ENCODE measurements around the gene SFT2D1. TPM values are rescaled to one million over a fixed set of nuclear protein-coding genes. Genes with fewer than 3 reads are reported as not detected.

The SFT2D1 gene
- total RNA-seq, 3 donors from 2014 or later (not counting 1 experiment from before 2014, with no cell fraction given), result 32.8 to 44.7 (median 33.5) TPM

GRCh38 chr6:166325383-166326042, 16.8 kb downstream of the SFT2D1 start:
- peak; percentile 72 to 92 (median 89) for ATAC-seq
- intact Hi-C loops (cut with micrococcal nuclease), result loop anchor here (5.0 kb wide), 1 partner anchor 57 kb away; the partner anchor contains the start of gene MPC1
- Histone ChIP-seq H3K4me3 (ENCODE audit: low read length) (no peak overlapping the region), H3K9me3 (ENCODE audit: control insufficient read depth, insufficient read depth, low read length) (no peaks in the 10 kb centered on the region), H3K36me3 (ENCODE audit: control insufficient read depth, insufficient read depth, low read length) (peaks cover 47% of the 10 kb centered on the region), H3K27me3 (ENCODE audit: control insufficient read depth, insufficient read depth, low read length) (no peaks in the 10 kb centered on the region), H3K4me1 (ENCODE audit: control insufficient read depth, insufficient read depth, low read length) (peaks cover 14% of the 10 kb centered on the region), H3K27ac (ENCODE audit: low read length) (peak overlapping the region; percentile 8)
- H3K27ac Mint-ChIP-seq, result peak overlapping the region; percentile 72 to 81
- TF ChIP-seq CTCF (IDR thresholded peaks at IDR 0.05), result no peak
- peaks cover 44 to 49% of the 10 kb centered on the region in 2 donors for H3K4me1 Mint-ChIP-seq
- H3K4me3 Mint-ChIP-seq, result peak overlapping the region; percentile 49
- H3K27me3 Mint-ChIP-seq (ENCODE audit: low read depth in 2 of 2), result no peaks in the 10 kb centered on the region
- no peaks in the 10 kb centered on the region for H3K9me3 Mint-ChIP-seq
- no peak for DNase-seq
- 42% methylated on average over 6 of the region's 6 CpGs for WGBS (ENCODE audit: insufficient coverage)
- H3K36me3 Mint-ChIP-seq, result peaks cover 6% of the 10 kb centered on the region

DNA sequence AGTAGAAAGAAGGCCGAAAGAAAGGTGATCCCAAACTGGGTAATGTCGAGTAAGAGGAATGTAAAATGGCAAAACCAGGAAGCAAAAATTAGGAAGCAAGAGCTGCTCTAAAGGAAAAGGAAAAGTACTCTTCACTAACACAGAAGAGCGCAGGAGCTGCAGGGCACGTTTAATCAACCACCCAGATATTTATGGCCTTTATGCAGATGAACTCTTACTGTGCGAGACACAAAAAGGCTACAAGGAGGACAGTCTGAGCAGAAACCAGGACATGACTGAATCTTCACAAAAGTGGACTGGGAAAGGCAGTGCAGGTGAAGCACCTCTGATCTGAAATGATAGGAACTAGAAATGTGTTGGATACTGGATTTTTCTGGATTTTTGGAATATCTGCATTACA, 18.9 kb downstream of the SFT2D1 start:
- H3K27ac Mint-ChIP-seq, result no peak overlapping the region
- H3K36me3 ChIP-seq (ENCODE audit: control insufficient read depth, insufficient read depth, low read length), result peaks cover 55% of the 10 kb centered on the region
- WGBS (ENCODE audit: insufficient coverage), result 98% methylated on average over 4 of the region's 5 CpGs

DNA sequence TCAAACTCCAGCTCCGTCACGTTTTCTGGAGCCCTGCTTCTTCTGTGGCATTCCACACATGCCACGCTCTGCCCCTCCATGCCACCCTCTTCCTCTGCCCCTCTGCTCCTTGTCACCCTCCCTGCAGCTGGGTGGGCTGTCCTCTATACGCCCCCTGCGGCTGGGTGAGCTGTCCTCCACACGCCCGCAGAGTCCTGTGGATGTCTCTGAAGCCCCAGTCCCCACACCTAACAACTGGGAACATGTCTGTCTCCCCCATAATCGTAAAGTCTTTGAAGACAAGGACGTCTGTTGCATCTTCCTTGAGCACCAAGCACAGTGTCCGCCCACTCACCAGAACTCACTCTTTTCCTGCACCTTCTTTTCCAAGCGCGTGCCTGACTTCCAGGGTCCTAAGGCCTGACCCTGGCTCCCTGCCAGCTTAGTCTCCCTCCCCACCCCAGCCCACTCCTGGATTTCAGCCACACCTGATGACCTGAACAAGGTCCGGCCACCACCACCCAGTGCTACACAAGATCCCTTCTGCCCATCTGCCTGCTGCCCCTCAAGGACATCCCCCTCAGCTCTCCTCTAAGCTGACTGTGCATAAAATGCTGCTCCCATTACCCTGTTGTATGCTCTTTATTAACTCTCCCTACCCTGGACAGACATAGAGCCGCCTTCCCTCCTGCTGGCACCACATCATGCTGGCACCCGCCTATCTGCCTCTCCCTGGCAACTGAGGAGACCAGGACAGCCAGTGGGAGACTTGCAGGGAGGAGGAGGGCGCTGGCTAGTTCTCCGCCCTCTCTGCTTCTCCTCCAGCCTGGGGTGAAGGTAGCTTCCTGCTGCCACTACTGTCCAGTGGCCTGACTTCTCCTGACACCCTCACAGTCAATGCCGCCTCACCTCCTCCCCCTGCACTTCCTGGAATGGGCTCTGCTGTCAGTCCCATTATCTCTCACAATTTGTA, 23.4 kb downstream of the SFT2D1 start:
- no peak for TF ChIP-seq CTCF (IDR thresholded peaks at IDR 0.05)
- H3K27me3 Mint-ChIP-seq (ENCODE audit: low read depth in 2 of 2), result no peaks in the 10 kb centered on the region
- DNase-seq (no peak), ATAC-seq (no peak)
- 86% methylated on average over 18 of the region's 18 CpGs for WGBS (ENCODE audit: insufficient coverage)
- no peaks in the 10 kb centered on the region for H3K9me3 Mint-ChIP-seq
- no peak overlapping the region for H3K4me3 Mint-ChIP-seq
- no peaks in the 10 kb centered on the region for H3K36me3 Mint-ChIP-seq
- no peaks in the 10 kb centered on the region for H3K9me3 ChIP-seq (ENCODE audit: control insufficient read depth, insufficient read depth, low read length)
- peak overlapping the region in 1 of 2 donors; percentile 32 for H3K27ac Mint-ChIP-seq
- H3K27me3 ChIP-seq (ENCODE audit: control insufficient read depth, insufficient read depth, low read length), result no peaks in the 10 kb centered on the region
- no peak overlapping the region for H3K4me3 ChIP-seq (ENCODE audit: low read length)
- H3K27ac ChIP-seq (ENCODE audit: low read length), result no peak overlapping the region
- intact Hi-C loops (cut with micrococcal nuclease), result no loop called here
- H3K36me3 ChIP-seq (ENCODE audit: control insufficient read depth, insufficient read depth, low read length), result peaks cover 33% of the 10 kb centered on the region
- H3K4me1 Mint-ChIP-seq, result peaks cover 12 to 21% of the 10 kb centered on the region in 2 donors
- peaks cover 3% of the 10 kb centered on the region for H3K4me1 ChIP-seq (ENCODE audit: control insufficient read depth, insufficient read depth, low read length)

More for the DNA sequence above, 18.9 kb downstream of the SFT2D1 start:
- H3K27me3 Mint-ChIP-seq (ENCODE audit: low read depth in 2 of 2), result no peaks in the 10 kb centered on the region
- H3K9me3 Mint-ChIP-seq, result no peaks in the 10 kb centered on the region
- H3K27ac ChIP-seq (ENCODE audit: low read length), result no peak overlapping the region
- no peaks in the 10 kb centered on the region for H3K9me3 ChIP-seq (ENCODE audit: control insufficient read depth, insufficient read depth, low read length)
- peaks cover 6% of the 10 kb centered on the region for H3K36me3 Mint-ChIP-seq
- no peak overlapping the region for H3K4me3 Mint-ChIP-seq
- ATAC-seq (no peak), DNase-seq (no peak)
- no peaks in the 10 kb centered on the region for H3K27me3 ChIP-seq (ENCODE audit: control insufficient read depth, insufficient read depth, low read length)
- H3K4me1 Mint-ChIP-seq, result peaks cover 40 to 53% of the 10 kb centered on the region in 2 donors
- intact Hi-C loops (cut with micrococcal nuclease), result no loop called here
- H3K4me1 ChIP-seq (ENCODE audit: control insufficient read depth, insufficient read depth, low read length), result peaks cover 16% of the 10 kb centered on the region
- no peak for TF ChIP-seq CTCF (IDR thresholded peaks at IDR 0.05)
- H3K4me3 ChIP-seq (ENCODE audit: low read length), result no peak overlapping the region
